Stomach (tissue), 9 donors: ENCODE results near the gene GPD2. TPM values are rescaled to one million over a fixed set of nuclear protein-coding genes. Genes with fewer than 3 reads are reported as not detected.

Experiments used
- DNase-seq, 2 donors: peaks; one replicate each; pipeline versions ENCODE4 v3.0.0 to v3.0.0-alpha.2; 2013 to 2019
- H3K27ac ChIP-seq, 5 donors: fragments of 200-600 bp in 4 of 5; sonication (generic) in 4 of 5; one replicate each; pipeline ENCODE4 v1.5.1; 2013 to 2019; ENCODE audit warnings: mild to moderate bottlenecking in 1 of 5, moderate library complexity in 1 of 5
- H3K27me3 ChIP-seq, 3 donors: fragments of 200-600 bp; sonication (generic); one replicate each; pipeline ENCODE4 v1.5.1; 2017 to 2019; ENCODE audit warnings: mixed run types in 1 of 3
- H3K36me3 ChIP-seq, 4 donors: fragments of 200-600 bp; sonication (generic); 1 replicate in 3 of 4; 2 replicates in 1 of 4; pipeline ENCODE4 v1.5.1; 2016 to 2019
- H3K4me1 ChIP-seq, 4 donors: fragments of 200-600 bp; sonication (generic); one replicate each; pipeline ENCODE4 v1.5.1; 2016 to 2019
- H3K4me3 ChIP-seq, 4 donors: fragments of 200-600 bp; sonication (generic) in 3 of 4; one replicate each; pipeline ENCODE4 v1.5.1; 2016 to 2019; ENCODE audit warnings: mild to moderate bottlenecking in 1 of 4
- H3K9me3 ChIP-seq, 4 donors: fragments of 200-600 bp; sonication (generic); one replicate each; pipeline ENCODE4 v1.5.1; 2016 to 2019
- CTCF ChIP-seq, 7 experiments: fragments of 450-650 bp in 4 of 7; fragments of 200-600 bp in 3 of 7; sonication (generic) in 3 of 7; IDR thresholded peaks; one replicate each; pipeline ENCODE4 v1.5.1; 2016 to 2019; ENCODE audit warnings: antibody characterized with exemption in 7 of 7, control low read depth in 2 of 7, mild to moderate bottlenecking in 1 of 7
- EP300 ChIP-seq: sonication (generic); formaldehyde crosslinking; IDR thresholded peaks from one replicate; pipeline ENCODE4 v1.6.1; 2017; ENCODE audit warnings: antibody characterized with exemption
- POLR2A ChIP-seq, 4 donors: fragments of 450-650 bp; IDR thresholded peaks; one replicate each; pipeline ENCODE4 v1.6.1; 2016; ENCODE audit warnings: antibody characterized with exemption in 4 of 4, control low read depth in 2 of 4, mild to moderate bottlenecking in 1 of 4, moderate library complexity in 1 of 4
- POLR2AphosphoS5 ChIP-seq, 3 donors: sonication (generic); formaldehyde crosslinking; IDR thresholded peaks; one replicate each; pipeline ENCODE4 v1.6.1; 2016; ENCODE audit warnings: antibody characterized with exemption in 3 of 3
- WGBS, 5 donors: extraction: QIAGEN DNeasy Blood & Tissue Kit in 3 of 5; methylation state at CpG; one replicate each; pipeline versions ENCODE4 v1.1.5 to v1.1.7; 2013 to 2018; 5-methylcytosine and 5-hydroxymethylcytosine counted together
- intact Hi-C: fragments of 100-400 bp; cut with DNase I; formaldehyde crosslinking; loops from one replicate; pipeline ENCODE4 v1.15.1; 2023; ENCODE audit warnings: low total_unique reads
- polyA plus RNA-seq, 3 donors: library from polyadenylated mRNA; stranded (reverse); fragments of 200-250 nt; gene quantifications; one replicate each; pipeline ENCODE4 v1.2.3, GENCODE V29; 2013
- total RNA-seq, 5 donors: library from RNA; depleted of rRNA; stranded (reverse); fragments of >200 nt; gene quantifications; one replicate each; pipeline versions ENCODE4 v1.1.0 to v1.2.3, GENCODE V29; 2014 to 2016
- donor health status: healthy with polysubstance abuse.
- donor health status: Bipolar disorder and iron deficiency.
- donor health status: healthy.

The GPD2 gene
- total and polyA plus RNA-seq, 8 donors: 6.2 to 254 (median 11.5) TPM

DNA sequence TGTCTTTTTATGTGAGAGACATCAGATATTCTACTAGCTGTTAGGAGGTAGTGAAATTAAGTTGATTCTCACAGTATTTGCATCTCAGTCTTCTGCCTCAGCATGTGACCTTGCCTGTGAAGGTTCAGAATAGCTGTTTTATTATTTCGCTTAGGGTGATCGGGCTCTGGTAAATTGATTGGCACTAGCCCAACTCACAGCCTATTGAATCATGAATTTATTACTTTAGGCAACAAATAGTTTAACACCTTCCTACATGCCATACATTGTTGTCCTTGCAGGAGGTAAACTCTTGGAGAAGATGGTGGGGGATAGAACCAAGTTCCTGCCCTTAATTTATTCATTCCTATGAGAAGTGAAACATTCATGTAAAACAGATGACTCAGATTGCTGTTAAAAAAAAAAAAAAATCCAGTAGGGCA lies 101.9 kb downstream of the GPD2 start:
- 88 to 98% (median 92%) methylated on average over 2 of the region's 2 CpGs for WGBS, 5 donors
- TF ChIP-seq POLR2AphosphoS5 (IDR thresholded peaks at IDR 0.05) (no peak), CTCF (IDR thresholded peaks at IDR 0.05) (no peak), POLR2A (IDR thresholded peaks at IDR 0.05) (no peak), EP300 (no peak)
- H3K9me3 ChIP-seq: no peaks in the 10 kb centered on the region

DNA sequence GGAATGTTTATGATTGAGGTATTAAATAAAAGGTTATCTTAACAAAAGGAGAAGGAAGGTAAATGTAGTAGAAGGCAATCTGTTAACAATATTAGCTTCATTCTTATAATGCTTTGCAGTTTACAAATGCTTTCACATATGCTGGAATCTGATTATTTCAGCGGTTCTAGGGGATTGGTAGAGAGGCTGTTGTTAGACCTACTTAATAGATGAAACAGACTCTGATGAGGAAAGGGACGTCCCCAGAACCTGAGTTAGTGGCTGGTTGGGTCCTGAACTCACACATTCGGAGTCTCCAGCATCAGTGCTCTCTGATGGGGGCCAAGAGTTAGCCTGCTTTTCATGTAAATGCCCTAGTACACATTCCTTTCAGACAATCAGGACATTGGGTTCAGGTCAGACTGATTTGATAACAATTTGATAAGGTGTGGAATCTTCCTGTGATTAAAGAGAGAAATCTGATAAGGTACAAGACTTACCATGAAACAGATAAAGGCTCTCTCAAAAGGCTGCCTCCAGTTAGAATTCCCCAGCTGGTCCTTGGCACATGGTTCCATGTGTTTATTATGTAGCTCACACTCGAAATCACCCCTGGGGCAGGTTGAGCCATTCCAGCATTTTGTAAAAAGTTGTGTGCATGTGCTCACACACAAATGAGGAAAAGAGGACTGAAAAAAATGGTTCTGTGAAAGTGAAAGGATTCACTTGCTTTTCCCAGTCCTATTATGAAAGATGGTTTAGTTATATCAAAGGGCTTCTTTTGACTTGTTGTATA lies 103.1 kb downstream of the GPD2 start:
- Histone ChIP-seq H3K27ac (no peak overlapping the region), H3K36me3 (peaks cover 0 to under 1% (median 0%) of the 10 kb centered on the region in 4 donors), H3K4me1 (peaks cover 0 to 23% (median 3%) of the 10 kb centered on the region in 4 donors), H3K27me3 (no peaks in the 10 kb centered on the region), H3K4me3 (no peak overlapping the region), H3K9me3 (no peaks in the 10 kb centered on the region)
- TF ChIP-seq EP300 (no peak), CTCF (IDR thresholded peaks at IDR 0.05) (no peak), POLR2AphosphoS5 (IDR thresholded peaks at IDR 0.05) (no peak), POLR2A (IDR thresholded peaks at IDR 0.05) (no peak)
- intact Hi-C loops: no loop called here
- no peak for DNase-seq
- 75 to 88% (median 81%) methylated on average over 4 of the region's 4 CpGs for WGBS, 5 donors

More for the DNA sequence above, 101.9 kb downstream of the GPD2 start:
- Histone ChIP-seq H3K4me3 (no peak overlapping the region), H3K4me1 (peaks cover 0 to 23% (median 3%) of the 10 kb centered on the region in 4 donors), H3K27me3 (no peaks in the 10 kb centered on the region), H3K27ac (no peak overlapping the region), H3K36me3 (peaks cover 0 to 5% (median 0%) of the 10 kb centered on the region in 4 donors)
- no peak for DNase-seq
- intact Hi-C loops: no loop called here

- Histone ChIP-seq H3K27ac (no peak overlapping the region), H3K9me3 (no peaks in the 10 kb centered on the region), H3K27me3 (no peaks in the 10 kb centered on the region), H3K4me3 (no peak overlapping the region), H3K36me3 (peaks cover 0 to 5% (median 0%) of the 10 kb centered on the region in 4 donors), H3K4me1 (peaks cover 0 to 23% (median 3%) of the 10 kb centered on the region in 4 donors)
- TF ChIP-seq EP300 (no peak), POLR2A (IDR thresholded peaks at IDR 0.05) (no peak), POLR2AphosphoS5 (IDR thresholded peaks at IDR 0.05) (no peak), CTCF (IDR thresholded peaks at IDR 0.05) (no peak)
- WGBS, 5 donors: 31 to 65% (median 57%) methylated on average over 1 of the region's 1 CpG
- intact Hi-C loops: no loop called here
- DNase-seq: no peak
Measured at GRCh38 chr2:156540706-156541105, 104.5 kb downstream of the GPD2 start.

GRCh38 chr2:156541229-156541628 lies 105.0 kb downstream of the GPD2 start:
- H3K4me3 ChIP-seq: no peak overlapping the region
- H3K9me3 ChIP-seq: no peaks in the 10 kb centered on the region
- intact Hi-C loops: no loop called here
- TF ChIP-seq POLR2AphosphoS5 (IDR thresholded peaks at IDR 0.05) (no peak), POLR2A (IDR thresholded peaks at IDR 0.05) (no peak), CTCF (IDR thresholded peaks at IDR 0.05) (no peak)
- peaks cover 0 to 5% (median 0%) of the 10 kb centered on the region in 4 donors for H3K36me3 ChIP-seq
- H3K27ac ChIP-seq: no peak overlapping the region
- DNase-seq: no peak
- H3K4me1 ChIP-seq: peaks cover 0 to 23% (median 3%) of the 10 kb centered on the region in 4 donors
- no peaks in the 10 kb centered on the region for H3K27me3 ChIP-seq
